Lower leg skin (tissue), 4 donors: Measurements from ENCODE around the gene STK10. TPM values are rescaled to one million over a fixed set of nuclear protein-coding genes. Genes with fewer than 3 reads are reported as not detected.

ENCODE experiments used
- DNase-seq, 2 donors: peaks; one replicate each; pipeline ENCODE4 v3.0.0-alpha.2; 2019; ENCODE audit warnings: low spot score in 2 of 2
- H3K4me3 ChIP-seq: fragments of 200-600 bp; sonication (generic); 2 replicates; pipeline ENCODE4 v1.5.1; 2017; ENCODE audit warnings: mild to moderate bottlenecking, low read depth; ENCODE audit not compliant: poor library complexity, severe bottlenecking
- CTCF ChIP-seq, 3 donors: fragments of 450-650 bp; IDR thresholded peaks; one replicate each; pipeline ENCODE4 v1.5.1; 2016; ENCODE audit warnings: antibody characterized with exemption in 3 of 3, mild to moderate bottlenecking in 3 of 3, moderate library complexity in 2 of 3
- POLR2A ChIP-seq, 2 donors: fragments of 450-650 bp; IDR thresholded peaks; one replicate each; pipeline ENCODE4 v1.6.1; 2016 to 2017; ENCODE audit warnings: antibody characterized with exemption in 2 of 2, mild to moderate bottlenecking in 1 of 2, moderate library complexity in 1 of 2
- WGBS, 2 donors: methylation state at CpG; one replicate each; pipeline ENCODE4 v1.1.5; 2018; 5-methylcytosine and 5-hydroxymethylcytosine counted together
- intact Hi-C: fragments of 100-400 bp; cut with DNase I; formaldehyde crosslinking; loops from one replicate; pipeline ENCODE4 v1.15.0; 2023; ENCODE audit warnings: low total_unique reads
- total RNA-seq, 4 donors: library from RNA; depleted of rRNA; stranded (reverse); fragments of >200 nt; gene quantifications; one replicate each; pipeline ENCODE4 v1.1.0, GENCODE V29; 2016

STK10 gene
- total RNA-seq, 4 donors from 2014 or later, result 34.4 to 59.8 (median 40.7) TPM

GRCh38 chr5:172178301-172178987 lies 9.6 kb downstream of the STK10 start:
- no peak for DNase-seq
- H3K4me3 ChIP-seq, result no peak overlapping the region
- intact Hi-C loops, result no loop called here
- TF ChIP-seq CTCF (IDR thresholded peaks at IDR 0.05), result no peak
- TF ChIP-seq POLR2A (IDR thresholded peaks at IDR 0.05), result no peak
- 72 to 80% methylated on average over 18 of the region's 18 CpGs for WGBS, 2 donors

GRCh38 chr5:172177176-172177575 lies 10.8 kb downstream of the STK10 start:
- TF ChIP-seq POLR2A (IDR thresholded peaks at IDR 0.05) (no peak), CTCF (IDR thresholded peaks at IDR 0.05) (no peak)
- H3K4me3 ChIP-seq, result no peak overlapping the region
- intact Hi-C loops, result no loop called here
- 91 to 92% methylated on average over 7 of the region's 7 CpGs for WGBS, 2 donors
- DNase-seq, result no peak

GRCh38 chr5:172175263-172175719 lies 12.7 kb downstream of the STK10 start:
- H3K4me3 ChIP-seq, result no peak overlapping the region
- 47 to 68% methylated on average over 7 of the region's 7 CpGs for WGBS, 2 donors
- intact Hi-C loops, result no loop called here
- TF ChIP-seq CTCF (IDR thresholded peaks at IDR 0.05) (no peak), POLR2A (IDR thresholded peaks at IDR 0.05) (no peak)
- DNase-seq, result peak; percentile 57 to 94

- no peak overlapping the region for H3K4me3 ChIP-seq
- WGBS, 2 donors, result 82 to 83% methylated on average over 11 to 12 of the region's 12 CpGs
- intact Hi-C loops, result no loop called here
- no peak for DNase-seq
- TF ChIP-seq POLR2A (IDR thresholded peaks at IDR 0.05) (no peak), CTCF (IDR thresholded peaks at IDR 0.05) (no peak)
Observed at GRCh38 chr5:172173564-172174153, 14.4 kb downstream of the STK10 start.

- TF ChIP-seq CTCF (IDR thresholded peaks at IDR 0.05), result no peak
- no peak for DNase-seq
- 64 to 77% methylated on average over 12 of the region's 12 CpGs for WGBS, 2 donors
- intact Hi-C loops, result no loop called here
- no peak overlapping the region for H3K4me3 ChIP-seq
Observed at GRCh38 chr5:172172912-172173563, 15.0 kb downstream of the STK10 start.
